HG03175 (cell line): ENCODE measurements around the gene ABLIM1.

Experiments
- ATAC-seq: cut with Tn5 transposase; IDR thresholded peaks from one replicate; pipeline ENCODE4 v1.9.1; 2021; ENCODE audit warnings: mild to moderate bottlenecking, moderate library complexity; ENCODE audit not compliant: unreplicated experiment

ABLIM1 gene

GRCh38 chr10:114593816-114594468 lies 64.1 kb downstream of the ABLIM1 start:
- ATAC-seq = no peak

DNA sequence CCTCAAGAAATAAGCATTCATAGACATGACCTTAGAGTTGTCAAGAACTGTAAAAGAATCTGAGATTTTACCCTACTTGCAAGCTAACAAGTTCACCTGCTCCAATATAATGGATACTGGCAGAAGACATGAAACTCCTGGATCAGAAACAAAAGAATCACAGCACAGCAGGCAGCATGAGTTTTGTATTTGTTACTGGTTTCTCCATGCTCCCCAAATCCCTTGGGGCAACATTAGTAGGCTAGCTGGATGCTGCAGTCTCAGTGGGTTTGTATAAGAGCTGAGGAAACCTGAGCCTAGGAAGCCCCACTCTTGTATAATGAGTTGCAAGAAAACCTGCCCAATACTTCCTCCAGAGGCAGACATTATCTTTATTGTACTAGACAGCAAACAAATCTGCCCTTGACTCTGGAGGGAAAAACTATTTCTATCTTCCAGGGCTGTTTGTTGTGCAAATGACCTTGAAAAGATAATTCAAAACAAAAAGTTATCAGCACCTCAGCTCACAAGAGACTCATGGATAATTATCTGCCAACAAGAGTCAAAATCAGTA lies 64.8 kb downstream of the ABLIM1 start:
- no peak for ATAC-seq

DNA sequence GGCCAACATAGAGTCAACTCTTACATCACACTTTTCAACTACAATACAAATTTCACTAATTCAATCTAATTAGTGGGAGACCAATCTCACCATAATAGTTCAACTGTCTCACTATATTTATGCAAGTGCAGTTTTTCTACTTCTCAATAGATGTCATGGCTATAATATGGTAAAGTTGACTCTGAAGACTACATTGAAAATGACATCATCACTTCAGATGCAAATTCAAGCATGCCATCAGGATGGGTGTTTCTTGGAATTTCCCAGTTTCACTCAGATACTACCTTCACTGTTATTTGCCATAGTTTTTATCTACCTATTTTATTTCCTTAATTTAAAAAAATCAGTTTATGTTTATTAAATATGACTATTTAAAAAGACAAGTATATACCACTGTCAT lies 67.1 kb downstream of the ABLIM1 start:
- ATAC-seq = no peak

GRCh38 chr10:114584419-114584818 lies 73.7 kb downstream of the ABLIM1 start:
- no peak for ATAC-seq

- no peak for ATAC-seq
Observed at GRCh38 chr10:114581071-114581470, 77.0 kb downstream of the ABLIM1 start.

- ATAC-seq = no peak
Observed at GRCh38 chr10:114577133-114577532, 80.9 kb downstream of the ABLIM1 start.

DNA sequence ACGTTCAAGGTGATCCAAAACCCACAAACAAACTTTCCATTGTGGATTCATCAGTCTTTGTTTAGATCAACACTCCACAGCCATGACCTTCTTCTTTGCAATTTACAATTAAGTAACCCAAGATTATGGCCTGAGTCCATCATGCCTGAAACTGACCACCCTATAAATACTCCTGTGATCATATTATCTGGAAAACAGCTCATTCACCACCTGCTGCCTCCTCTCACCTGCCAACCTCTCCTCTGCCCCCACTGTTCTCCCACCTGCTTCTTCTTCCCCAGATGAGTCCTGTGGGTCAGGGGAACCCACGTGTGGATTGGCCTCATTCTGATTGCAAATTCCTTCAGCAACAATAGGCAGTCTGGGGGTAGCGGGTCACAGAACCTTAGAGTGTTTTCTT lies 81.4 kb downstream of the ABLIM1 start:
- no peak for ATAC-seq

DNA sequence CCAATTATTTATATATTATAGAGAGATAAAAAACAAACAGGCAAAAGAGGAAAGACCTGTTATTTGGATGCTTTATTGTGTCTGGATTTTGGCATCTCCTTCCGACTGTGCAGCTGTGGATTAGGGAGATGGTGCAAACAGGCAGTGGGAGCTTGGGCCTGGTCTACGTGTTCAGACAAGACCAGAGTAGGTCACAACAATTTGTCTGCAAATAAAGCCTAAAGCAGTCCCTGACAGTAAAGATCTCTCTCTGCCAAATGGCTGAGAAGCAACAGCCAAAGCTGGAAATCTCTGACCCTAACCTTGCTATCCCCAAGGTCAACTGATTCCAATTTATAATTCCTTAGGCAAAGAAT lies 82.0 kb downstream of the ABLIM1 start:
- ATAC-seq = no peak

- ATAC-seq = no peak
Observed at GRCh38 chr10:114575417-114576131, 82.5 kb downstream of the ABLIM1 start.

GRCh38 chr10:114573330-114574045 lies 84.6 kb downstream of the ABLIM1 start:
- no peak for ATAC-seq

DNA sequence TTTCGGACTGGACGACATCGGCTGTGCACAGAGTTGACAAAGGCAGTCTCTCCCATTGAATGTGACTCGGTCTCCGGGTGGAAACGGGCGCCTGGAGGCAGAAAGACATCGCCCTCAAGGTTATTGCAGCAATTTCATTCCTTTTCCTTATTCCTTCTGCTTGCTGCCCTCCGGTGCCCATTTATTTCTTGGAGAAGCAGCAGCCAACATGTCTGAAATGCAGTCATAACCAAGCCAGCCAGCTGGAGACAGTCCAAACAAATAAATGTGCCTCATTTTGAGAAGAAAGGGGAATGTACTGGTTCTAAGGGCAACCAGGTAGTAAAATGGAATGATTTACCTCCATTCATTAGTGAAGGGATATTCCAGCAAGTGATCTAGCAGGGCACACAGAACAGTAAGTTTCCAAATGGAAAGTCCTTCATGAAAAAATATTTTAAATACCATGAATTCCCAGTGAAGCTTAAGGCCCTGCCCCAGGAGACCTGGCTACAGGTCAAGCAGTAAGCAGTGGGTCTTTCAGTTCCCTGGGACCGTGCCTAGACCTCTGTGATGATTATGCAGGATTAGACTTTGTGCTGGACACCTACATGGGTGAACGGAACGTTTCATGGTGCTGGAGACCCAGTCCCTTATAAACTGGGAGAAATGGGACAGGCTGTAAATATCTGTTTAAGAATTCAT lies 86.6 kb downstream of the ABLIM1 start:
- no peak for ATAC-seq

DNA sequence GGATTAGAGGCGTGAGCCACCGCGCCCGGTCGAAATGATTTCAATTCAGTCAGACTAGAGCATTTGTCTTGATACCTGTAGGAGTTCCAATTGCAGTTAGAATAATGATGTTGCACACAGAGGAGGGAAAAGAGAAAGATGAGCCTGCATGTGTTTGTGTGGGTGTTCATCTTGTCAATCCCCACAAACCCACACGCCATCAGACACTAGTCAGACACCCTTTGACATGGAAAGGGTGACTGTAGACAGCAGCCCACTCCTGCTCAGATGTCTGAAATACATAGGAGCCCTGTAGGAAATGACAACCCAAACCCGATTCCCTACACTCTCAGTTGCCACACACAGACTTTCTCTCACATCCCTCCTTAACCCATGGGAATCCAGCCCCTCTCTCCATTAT lies 92.0 kb downstream of the ABLIM1 start:
- no peak for ATAC-seq

- no peak for ATAC-seq
Observed at GRCh38 chr10:114565066-114565465, 93.0 kb downstream of the ABLIM1 start.

DNA sequence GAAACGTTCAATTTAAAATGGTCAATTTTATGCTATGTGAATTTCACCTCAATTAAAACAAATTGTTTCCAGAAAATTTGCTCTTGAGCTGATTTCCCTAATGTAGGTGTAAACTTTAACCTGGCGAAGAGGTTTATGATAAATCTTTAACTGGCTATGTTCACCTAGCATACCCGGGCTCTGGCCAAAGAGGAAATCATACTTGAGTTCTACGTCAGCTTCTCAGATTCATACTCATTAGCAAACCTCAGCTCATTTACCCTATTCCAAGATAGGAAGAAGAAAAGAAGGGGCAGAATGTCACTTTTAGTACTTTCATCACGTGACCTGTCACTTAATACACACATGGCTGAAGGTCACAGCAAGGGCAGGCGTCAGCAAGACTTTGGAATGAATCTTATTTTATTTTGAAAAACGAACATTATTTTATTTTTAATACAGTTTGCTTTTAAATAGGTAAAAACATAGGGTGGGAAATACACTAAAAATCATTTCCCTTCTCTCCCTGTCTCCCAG lies 97.0 kb downstream of the ABLIM1 start:
- no peak for ATAC-seq

DNA sequence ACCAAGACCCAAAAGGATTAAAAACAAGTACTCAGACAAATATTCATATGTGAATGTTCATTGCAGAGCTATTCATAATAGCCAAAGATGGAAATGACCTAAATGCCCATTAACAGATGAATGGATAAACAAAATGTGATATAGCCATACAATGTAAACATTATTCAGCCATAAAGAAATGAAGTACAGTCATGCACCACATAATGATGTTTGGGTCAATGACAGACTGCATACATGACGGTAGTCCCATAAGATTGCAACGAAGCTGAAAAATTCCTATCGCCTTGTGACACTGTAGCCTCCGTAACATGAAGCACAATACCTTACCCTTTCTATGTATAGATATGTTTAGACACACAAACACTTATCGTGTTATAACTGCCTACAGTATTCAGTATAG lies 97.9 kb downstream of the ABLIM1 start:
- no peak for ATAC-seq

DNA sequence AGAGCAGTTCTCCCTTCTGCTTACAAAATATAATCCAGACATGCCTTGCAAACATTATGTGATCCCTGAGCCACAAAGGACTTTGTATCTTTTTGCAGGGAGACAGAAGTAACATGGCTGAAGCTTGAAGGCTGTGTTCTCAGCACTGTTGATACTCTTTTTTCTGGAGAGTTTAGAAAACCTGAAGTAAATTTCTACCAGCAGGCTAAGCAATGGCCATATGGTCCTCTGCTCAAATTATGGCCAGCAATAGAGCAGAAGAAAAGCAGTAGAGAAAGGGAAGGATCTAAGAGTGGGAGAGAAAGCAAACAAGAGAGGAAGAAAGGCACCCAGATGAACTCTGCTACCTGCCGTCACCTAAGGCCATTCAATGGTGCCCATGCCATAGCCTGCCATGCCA lies 98.4 kb downstream of the ABLIM1 start:
- ATAC-seq = no peak

DNA sequence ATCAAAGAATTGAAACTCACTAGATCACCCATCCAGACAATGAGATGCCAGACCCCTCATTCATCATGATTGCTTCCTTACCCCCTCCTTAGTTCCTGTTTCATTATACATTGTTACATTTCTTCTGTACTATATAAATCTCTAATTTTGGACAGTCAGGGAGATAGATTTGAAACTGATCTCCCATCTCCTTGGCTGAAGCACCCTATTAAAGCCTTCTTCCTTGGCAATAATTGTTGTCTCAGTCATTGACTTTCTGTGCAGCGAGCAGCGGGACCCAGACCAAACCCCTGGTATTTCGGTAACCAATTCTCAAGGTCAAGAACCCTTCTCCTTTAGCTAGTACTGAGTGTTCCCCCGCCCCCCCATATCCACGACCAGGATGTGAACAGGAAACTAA lies 100.2 kb downstream of the ABLIM1 start:
- no peak for ATAC-seq

DNA sequence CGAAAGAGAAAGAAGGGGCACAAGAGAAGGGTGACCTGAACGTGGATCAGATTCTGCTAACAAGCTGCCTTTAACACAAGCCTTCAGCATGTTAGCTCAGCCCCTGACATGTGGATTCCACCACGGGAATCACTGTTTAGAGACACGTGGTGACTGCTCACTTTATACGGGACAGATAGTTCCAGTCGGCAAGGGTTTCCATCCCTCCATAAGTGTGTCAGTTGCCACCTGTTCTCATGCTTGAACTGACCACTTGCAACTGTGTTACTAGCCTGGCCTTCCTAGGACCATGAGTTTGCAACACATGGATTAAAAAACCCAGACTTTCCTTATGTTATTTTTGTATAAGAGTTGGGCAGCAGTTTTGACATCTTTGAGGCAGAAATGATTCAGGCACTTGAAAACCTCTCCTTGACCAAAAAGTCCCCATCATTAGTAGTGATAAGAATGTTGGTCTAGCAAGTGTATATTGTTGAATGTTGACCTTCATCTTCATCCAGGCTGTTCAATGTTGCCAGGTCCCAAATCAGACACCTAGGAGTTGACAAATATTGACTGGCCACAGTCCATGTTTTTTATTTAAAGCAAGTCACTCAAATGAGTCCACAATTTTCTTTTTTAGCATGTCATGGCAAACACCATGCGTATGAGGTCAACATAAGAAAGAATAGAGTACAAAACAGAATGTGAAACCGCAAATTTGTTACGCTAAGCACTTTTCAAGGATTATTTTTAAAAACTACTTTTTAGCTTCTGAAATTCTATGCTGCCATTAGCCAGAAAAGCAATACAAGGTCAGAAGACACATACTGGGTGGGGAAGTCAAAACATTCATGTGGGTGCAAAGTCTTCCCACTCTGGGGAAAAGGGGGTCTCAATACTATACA lies 101.6 kb downstream of the ABLIM1 start:
- no peak for ATAC-seq

GRCh38 chr10:114553436-114553835 lies 104.6 kb downstream of the ABLIM1 start:
- ATAC-seq = no peak

DNA sequence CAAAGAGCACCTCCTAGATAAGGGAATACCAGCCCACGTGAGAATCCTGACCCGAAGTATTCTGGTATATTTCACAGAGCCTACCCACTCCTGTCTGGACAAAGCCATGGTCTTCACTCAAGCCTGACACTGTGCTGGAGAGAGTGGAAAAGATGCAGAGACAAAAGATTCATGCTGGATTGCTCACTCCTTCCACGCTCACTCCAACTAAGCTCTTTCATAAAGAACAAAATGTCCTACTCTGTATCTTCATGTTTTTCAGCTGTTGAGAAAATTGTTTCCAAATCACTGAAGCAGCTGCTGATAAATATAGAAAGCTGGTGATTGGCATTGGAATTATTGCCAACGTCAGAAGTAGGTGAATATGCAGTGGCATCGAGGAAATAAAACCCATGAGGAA lies 106.0 kb downstream of the ABLIM1 start:
- no peak for ATAC-seq
